ENCODE measurements around the gene FHOD3.
A peak's percentile ranks its signal among the peaks of the same experiment; 100 is the strongest.

FHOD3 gene

DNA sequence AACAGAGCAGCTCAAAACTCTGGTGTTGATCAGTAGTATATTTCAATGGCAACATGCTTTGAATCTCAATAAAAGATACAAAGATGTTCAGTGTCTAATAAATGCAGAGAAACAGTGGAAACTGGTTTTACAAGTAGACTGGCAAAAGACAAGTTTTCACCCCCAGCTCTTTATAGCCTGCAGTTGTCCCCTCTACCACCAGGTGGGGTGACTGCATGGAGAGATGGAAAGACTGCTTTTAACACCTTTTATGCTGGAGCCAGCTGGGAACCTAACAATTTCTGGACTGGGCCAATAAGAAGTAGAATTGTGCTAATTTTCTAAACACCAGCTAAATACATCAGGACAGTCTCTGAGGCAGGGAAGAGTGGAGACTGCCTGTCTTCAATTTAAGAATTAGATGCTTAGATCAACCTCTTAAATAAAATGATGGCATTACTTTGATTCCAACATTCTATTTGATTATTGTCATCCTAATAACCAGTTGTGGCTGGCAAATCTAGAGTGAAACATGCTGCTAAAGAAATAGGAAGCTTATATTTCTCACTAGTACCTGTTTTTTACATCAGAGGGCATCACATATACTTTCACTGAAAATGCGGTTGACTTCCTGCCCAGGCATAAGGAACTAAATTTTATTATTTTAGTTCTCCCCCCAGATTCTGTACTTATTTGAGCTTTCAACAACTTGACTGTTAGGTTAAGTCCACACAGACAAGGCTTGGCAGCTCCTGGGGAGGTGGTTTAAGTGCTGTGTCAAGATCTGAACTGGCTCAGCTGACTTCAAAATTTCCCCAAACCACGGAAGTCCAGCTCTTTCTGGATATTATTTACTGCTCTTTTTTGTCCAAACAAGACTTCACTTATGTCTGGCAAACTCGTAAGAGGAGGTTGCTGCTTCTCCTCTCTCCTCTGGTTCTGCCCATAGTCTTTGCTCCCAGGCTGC is 390.8 kb downstream of the FHOD3 start:
- H3F3A ChIP-seq (ENCODE audit: insufficient read depth, low read length), result no peaks in the 10 kb centered on the region
- H3K4me1 ChIP-seq (ENCODE audit: low read length), result no peaks in the 10 kb centered on the region; the same call in 1 of the 2 replicates
- no peaks in the 10 kb centered on the region for H3K9me2 ChIP-seq (replicated peaks; ENCODE audit: insufficient read depth, low read length)
- H3K4me2 ChIP-seq (ENCODE audit: low read depth, low read length), result no peak overlapping the region
- no peaks in the 10 kb centered on the region for H4K20me1 ChIP-seq (ENCODE audit: insufficient read depth, low read length)
- no peaks in the 10 kb centered on the region for H3K9me3 ChIP-seq (replicated peaks; ENCODE audit: insufficient read depth, low read length)
- no peaks in the 10 kb centered on the region for H3K36me3 ChIP-seq (replicated peaks; ENCODE audit: insufficient read depth, low read length)
- H2AFZ ChIP-seq (ENCODE audit: low read length), result no peak overlapping the region; the same call in 1 of the 2 replicates
- H3K4me3 ChIP-seq (ENCODE audit: low read length), result no peak overlapping the region
- no peaks in the 10 kb centered on the region for H3K79me2 ChIP-seq (ENCODE audit: low read length)
- no peaks in the 10 kb centered on the region for H3K27me3 ChIP-seq (replicated peaks; ENCODE audit: insufficient read depth, low read length)
- peak; percentile 66 for DNase-seq
- TF ChIP-seq CTCF (IDR thresholded peaks at IDR 0.05; ENCODE audit: low read length) (peak; percentile 93), EZH2 (optimal IDR thresholded peaks at IDR 0.05; ENCODE audit: low read depth, low read length) (no peak)
- H3K27ac ChIP-seq (ENCODE audit: low read length), result no peak overlapping the region
- no peak overlapping the region for H3K9ac ChIP-seq (ENCODE audit: low read length)

- TF ChIP-seq EZH2 (optimal IDR thresholded peaks at IDR 0.05; ENCODE audit: low read depth, low read length), result no peak
- no peak for TF ChIP-seq EZH2phosphoT487 (IDR thresholded peaks at IDR 0.05; ENCODE audit: low read length)
- no peak for TF ChIP-seq CTCF (IDR thresholded peaks at IDR 0.05; ENCODE audit: low read length)
- H3K4me3 ChIP-seq (ENCODE audit: low read length), result no peak overlapping the region
- no peaks in the 10 kb centered on the region for H3K9me2 ChIP-seq (replicated peaks; ENCODE audit: insufficient read depth, low read length)
- H3K4me1 ChIP-seq (ENCODE audit: low read length), result no peaks in the 10 kb centered on the region; the same call in 1 of the 2 replicates
- H3F3A ChIP-seq (ENCODE audit: insufficient read depth, low read length), result no peaks in the 10 kb centered on the region
- no peak overlapping the region for H3K9ac ChIP-seq (ENCODE audit: low read length)
- no peaks in the 10 kb centered on the region for H3K9me3 ChIP-seq (replicated peaks; ENCODE audit: insufficient read depth, low read length)
- H3K27me3 ChIP-seq (replicated peaks; ENCODE audit: insufficient read depth, low read length), result no peaks in the 10 kb centered on the region
- no peak overlapping the region for H2AFZ ChIP-seq (ENCODE audit: low read length)
- H3K4me2 ChIP-seq (ENCODE audit: low read depth, low read length), result no peak overlapping the region
- no peaks in the 10 kb centered on the region for H3K79me2 ChIP-seq (ENCODE audit: low read length)
- H4K20me1 ChIP-seq (ENCODE audit: insufficient read depth, low read length), result no peaks in the 10 kb centered on the region
- no peak overlapping the region for H3K27ac ChIP-seq (ENCODE audit: low read length)
- DNase-seq, result no peak
- H3K36me3 ChIP-seq (replicated peaks; ENCODE audit: insufficient read depth, low read length), result no peaks in the 10 kb centered on the region
Observed at GRCh38 chr18:36692371-36692770, 394.9 kb downstream of the FHOD3 start.

GRCh38 chr18:36692921-36693332 is 395.4 kb downstream of the FHOD3 start:
- H3K36me3 ChIP-seq (replicated peaks; ENCODE audit: insufficient read depth, low read length), result no peaks in the 10 kb centered on the region
- H3K9ac ChIP-seq (ENCODE audit: low read length), result no peak overlapping the region
- H3K79me2 ChIP-seq (ENCODE audit: low read length), result no peaks in the 10 kb centered on the region
- H3K4me2 ChIP-seq (ENCODE audit: low read depth, low read length), result no peak overlapping the region
- H3K27me3 ChIP-seq (replicated peaks; ENCODE audit: insufficient read depth, low read length), result no peaks in the 10 kb centered on the region
- no peaks in the 10 kb centered on the region for H4K20me1 ChIP-seq (ENCODE audit: insufficient read depth, low read length)
- no peaks in the 10 kb centered on the region; the same call in 1 of the 2 replicates for H3K4me1 ChIP-seq (ENCODE audit: low read length)
- TF ChIP-seq CTCF (IDR thresholded peaks at IDR 0.05; ENCODE audit: low read length) (no peak), EZH2phosphoT487 (IDR thresholded peaks at IDR 0.05; ENCODE audit: low read length) (no peak), EZH2 (optimal IDR thresholded peaks at IDR 0.05; ENCODE audit: low read depth, low read length) (no peak)
- H3K9me2 ChIP-seq (replicated peaks; ENCODE audit: insufficient read depth, low read length), result no peaks in the 10 kb centered on the region
- no peaks in the 10 kb centered on the region for H3F3A ChIP-seq (ENCODE audit: insufficient read depth, low read length)
- H2AFZ ChIP-seq (ENCODE audit: low read length), result no peak overlapping the region
- no peak overlapping the region for H3K27ac ChIP-seq (ENCODE audit: low read length)
- no peak for DNase-seq
- H3K9me3 ChIP-seq (replicated peaks; ENCODE audit: insufficient read depth, low read length), result no peaks in the 10 kb centered on the region
- no peak overlapping the region for H3K4me3 ChIP-seq (ENCODE audit: low read length)

All from MM.1S (cell line).